IMR-90 (cell line): ENCODE results near the gene CREB5. TPM values are rescaled to one million over a fixed set of nuclear protein-coding genes. Genes with fewer than 3 reads are reported as not detected.

Source experiments
- ATAC-seq: fragments of 200-7000 bp; cut with Tn5 transposase; 2 replicates; pipeline ENCODE4 v1.9.1; 2020; ENCODE audit warnings: low read depth, mild to moderate bottlenecking, moderate library complexity
- BruUV-seq: library from RNA; stranded (reverse); fragments of 400-500 nt; replicated peaks from 2 replicates; lab custom pipeline; 2021; lab: Mats Ljungman, UMichigan
- CTCF ChIA-PET: fragments of 300-600 bp; formaldehyde crosslinking; extraction: SDS; loops from one replicate; lab custom pipeline; 2021; ENCODE audit warnings: antibody characterized with exemption; lab: Yijun Ruan, JAX
- POLR2A ChIA-PET: fragments of 300-600 bp; sonication (Branson Sonifier 250); formaldehyde crosslinking; loops from one replicate; lab custom pipeline; 2022; ENCODE audit warnings: antibody characterized with exemption; ENCODE audit not compliant: unreplicated experiment; lab: Charles Lee
- DNase-seq: peaks from one replicate; pipeline ENCODE4 v3.0.0; 2013
- H2AFZ ChIP-seq: replicated peaks from 2 replicates; pipeline ENCODE3; 2013; ENCODE audit warnings: low read length, mild to moderate bottlenecking; ENCODE audit not compliant: poor library complexity
- H2AK5ac ChIP-seq: 2 replicates; pipeline ENCODE4 v1.6.1; 2013; ENCODE audit warnings: low read depth, low read length, inconsistent platforms
- H2AK9ac ChIP-seq: replicated peaks from 2 replicates; pipeline ENCODE3; 2013; ENCODE audit warnings: mild to moderate bottlenecking, low read depth, low read length, moderate library complexity; ENCODE audit not compliant: poor library complexity
- H2BK120ac ChIP-seq: 2 replicates; pipeline ENCODE4 v1.6.1; 2013; ENCODE audit warnings: low read depth, low read length, inconsistent platforms
- H2BK15ac ChIP-seq: 3 replicates; pipeline ENCODE4 v1.6.1; 2013; ENCODE audit warnings: low read depth, low read length, inconsistent platforms
- H2BK20ac ChIP-seq: 2 replicates; pipeline ENCODE4 v1.6.1; 2013; ENCODE audit warnings: low read depth, mild to moderate bottlenecking, inconsistent platforms, low read length, moderate library complexity
- H2BK5ac ChIP-seq: 2 replicates; pipeline ENCODE4 v1.6.1; 2013; ENCODE audit warnings: mild to moderate bottlenecking, low read depth, low read length, inconsistent platforms; ENCODE audit not compliant: poor library complexity, severe bottlenecking
- H3K14ac ChIP-seq: replicated peaks from 2 replicates; pipeline ENCODE4 v1.6.1; 2013; ENCODE audit warnings: low read depth, low read length, inconsistent platforms
- H3K18ac ChIP-seq: 2 replicates; pipeline ENCODE4 v1.6.1; 2013; ENCODE audit warnings: low read depth, low read length, control low read depth
- H3K23ac ChIP-seq: 2 replicates; pipeline ENCODE4 v1.6.1; 2013; ENCODE audit warnings: low read depth, low read length, inconsistent platforms
- H3K27ac ChIP-seq: 2 replicates; pipeline ENCODE4 v1.5.1; 2013; ENCODE audit warnings: mild to moderate bottlenecking, control low read depth, low read length; ENCODE audit not compliant: insufficient read depth
- H3K27me3 ChIP-seq: 2 replicates; pipeline ENCODE4 v1.6.1; 2013; ENCODE audit warnings: low read length; ENCODE audit not compliant: control insufficient read depth, insufficient read depth
- H3K36me3 ChIP-seq: 2 replicates; pipeline ENCODE4 v1.6.1; 2013; ENCODE audit warnings: low read length, mixed read lengths; ENCODE audit not compliant: control insufficient read depth, insufficient read depth
- H3K4ac ChIP-seq: 2 replicates; pipeline ENCODE4 v1.6.1; 2013; ENCODE audit warnings: low read depth, low read length, inconsistent platforms
- H3K4me1 ChIP-seq: 2 replicates; pipeline ENCODE4 v1.6.1; 2013; ENCODE audit warnings: low read length, mixed read lengths; ENCODE audit not compliant: control insufficient read depth, insufficient read depth
- H3K4me2 ChIP-seq: 2 replicates; pipeline ENCODE4 v1.6.1; 2013; ENCODE audit warnings: low read depth, mild to moderate bottlenecking, control low read depth, low read length, moderate library complexity
- H3K4me3 ChIP-seq: 2 replicates; pipeline ENCODE4 v1.5.1; 2013; ENCODE audit warnings: low read depth, mild to moderate bottlenecking, control low read depth, low read length, moderate library complexity; ENCODE audit not compliant: insufficient read depth
- H3K56ac ChIP-seq: 2 replicates; pipeline ENCODE4 v1.6.1; 2013; ENCODE audit warnings: low read length, inconsistent platforms; ENCODE audit not compliant: insufficient read depth; ENCODE audit errors: extremely low read depth
- H3K79me1 ChIP-seq, 2 experiments: 2 replicates each; pipeline ENCODE4 v1.6.1; 2013; ENCODE audit warnings: low read length in 2 of 2, inconsistent platforms in 1 of 2, low read depth in 1 of 2
- H3K9ac ChIP-seq: 2 replicates; pipeline ENCODE4 v1.6.1; 2013; ENCODE audit warnings: low read depth, low read length, control low read depth
- H3K9me1 ChIP-seq: 2 replicates; pipeline ENCODE4 v1.6.1; 2013; ENCODE audit warnings: low read length, inconsistent platforms; ENCODE audit not compliant: insufficient read depth
- H3K9me3 ChIP-seq: 2 replicates; pipeline ENCODE4 v1.6.1; 2013; ENCODE audit warnings: low read length; ENCODE audit not compliant: control insufficient read depth, insufficient read depth
- H4K20me1 ChIP-seq: 2 replicates; pipeline ENCODE4 v1.6.1; 2013; ENCODE audit warnings: low read length, inconsistent platforms; ENCODE audit not compliant: insufficient read depth
- H4K5ac ChIP-seq: 2 replicates; pipeline ENCODE4 v1.6.1; 2013; ENCODE audit warnings: mild to moderate bottlenecking, low read depth, low read length, control low read depth
- H4K8ac ChIP-seq, 2 experiments: 2 replicates each; pipeline ENCODE4 v1.6.1; 2013; ENCODE audit warnings: low read depth in 2 of 2, low read length in 2 of 2, control low read depth in 1 of 2, inconsistent platforms in 1 of 2
- H4K91ac ChIP-seq: 2 replicates; pipeline ENCODE4 v1.6.1; 2013; ENCODE audit warnings: low read depth, low read length, inconsistent platforms; ENCODE audit not compliant: insufficient read depth
- CEBPB ChIP-seq: IDR thresholded peaks from 2 replicates; pipeline ENCODE4 v1.6.1; 2012; ENCODE audit warnings: low read depth, low read length, improper control_type of control experiment
- MXI1 ChIP-seq: IDR thresholded peaks from 2 replicates; pipeline ENCODE4 v1.6.1; 2012; ENCODE audit warnings: low read depth, mild to moderate bottlenecking, low read length, moderate library complexity, borderline replicate concordance
- WGBS, 2 experiments: methylation state at CpG; one replicate each; pipeline versions ENCODE4 v1.1.5 to v1.1.7; 2013; ENCODE audit warnings: missing lambda C conversion rate in 2 of 2; ENCODE audit not compliant: insufficient read length in 1 of 2; ENCODE audit errors: extremely low coverage in 2 of 2; 5-methylcytosine and 5-hydroxymethylcytosine counted together
- dilution Hi-C: fragments of 300-500 bp; cut with HindIII; formaldehyde crosslinking; loops from one replicate; pipeline ENCODE4 v1.14.3; 2018; ENCODE audit warnings: low sequenced_read_pairs; ENCODE audit not compliant: unreplicated experiment
- in situ Hi-C: fragments of 300-500 bp; cut with MboI; formaldehyde crosslinking; loops from 3 replicates; pipeline ENCODE4 v1.14.3; 2019; ENCODE audit warnings: low sequenced_read_pairs, inconsistent platforms, mixed read lengths
- intact Hi-C: fragments of 100-400 bp; cut with micrococcal nuclease; formaldehyde crosslinking; loops from 2 replicates; pipeline ENCODE4 v1.10.0; 2022
- polyA plus RNA-seq, 3 experiments: library from polyadenylated mRNA; depleted of rRNA; stranded (reverse); fragments of >200 nt; gene quantifications; 2 replicates each; pipeline ENCODE4 v1.2.3, GENCODE V29; 2012; ENCODE audit warnings: low replicate concordance in 1 of 3
- total RNA-seq: library from RNA; depleted of rRNA; stranded (reverse); fragments of >200 nt; gene quantifications from 2 replicates; pipeline ENCODE4 v1.2.3, GENCODE V29; 2012

The CREB5 gene
- total and polyA plus RNA-seq, 2 of the 4 experiments (the other 2 are of a cell fraction) = 7.3 to 13.1 TPM

DNA sequence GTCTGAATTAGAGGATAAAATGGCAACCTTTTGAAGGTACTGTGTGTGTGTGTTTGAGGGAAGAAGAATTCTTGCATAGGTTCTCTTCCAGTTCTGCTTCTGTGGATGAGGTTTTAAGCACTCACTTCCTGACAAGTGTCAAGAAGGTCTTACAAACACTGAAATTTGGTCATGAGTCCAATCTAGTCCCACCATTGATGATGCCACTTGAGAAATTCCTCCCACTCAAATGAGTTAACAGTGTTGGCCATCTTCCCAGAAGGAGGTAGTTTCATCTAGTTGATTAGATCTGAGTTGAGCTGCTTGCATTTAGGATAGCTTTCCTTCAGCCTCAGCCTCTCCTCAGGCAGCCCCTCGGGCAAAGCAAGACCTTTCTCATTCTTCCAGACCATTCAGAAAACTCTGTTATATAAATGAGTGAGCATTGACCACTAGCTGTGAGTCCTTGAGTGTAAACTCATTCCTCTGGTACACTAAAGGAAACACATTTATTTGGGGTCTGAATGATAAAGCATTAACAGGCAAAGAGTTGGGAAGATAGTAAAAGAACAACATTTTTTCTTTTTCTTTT is 356.3 kb downstream of the CREB5 start:
- in situ Hi-C loops = no loop called here
- Histone ChIP-seq H3K9ac (no peak overlapping the region), H3K9me1 (no peaks in the 10 kb centered on the region; the same call in 1 of the 2 replicates), H2BK120ac (no peak overlapping the region), H3K56ac (no peak overlapping the region), H4K8ac (no peak overlapping the region), H3K4me3 (no peak overlapping the region), H2AK5ac (no peak overlapping the region), H3K36me3 (no peaks in the 10 kb centered on the region), H4K91ac (no peak overlapping the region), H2BK20ac (no peak overlapping the region), H3K4ac (no peak overlapping the region), H3K9me3 (no peaks in the 10 kb centered on the region), H3K23ac (no peak overlapping the region), H4K5ac (no peak overlapping the region), H3K27me3 (no peaks in the 10 kb centered on the region), H3K79me1 (no peaks in the 10 kb centered on the region), H3K14ac (no peak overlapping the region), H3K4me2 (no peak overlapping the region), H2AFZ (no peak overlapping the region), H3K27ac (no peak overlapping the region), H4K20me1 (no peaks in the 10 kb centered on the region), H2AK9ac (no peak overlapping the region), H3K4me1 (0 out of 2 replicates have a peak, but pooled peaks cover 3% of the 10 kb centered on the region), H2BK5ac (no peak overlapping the region), H2BK15ac (no peak overlapping the region), H3K18ac (no peak overlapping the region)
- no CpG with 5 or more reads among the region's 1 CpG for WGBS, 2 experiments
- intact Hi-C loops = loop anchor here (10.0 kb wide), 1 partner anchor 474 kb away; no protein-coding TSS in a partner anchor
- DNase-seq (peak; percentile 87), ATAC-seq (peak; percentile 46; the same call in 1 of the 2 replicates)
- no TSS peak for BruUV-seq
- CTCF ChIA-PET = no interaction called here
- dilution Hi-C loops = no loop called here
- POLR2A ChIA-PET = no interaction called here
- 0 out of 2 replicates have a peak, but pooled peaks have one; percentile 51 for TF ChIP-seq CEBPB
- TF ChIP-seq MXI1 = no peak
